HCT116 (cell line): Measurements from ENCODE around the gene CNTN2.

ENCODE experiments used
- ATF3 ChIP-seq: IDR thresholded peaks from 2 replicates; pipeline ENCODE4 v1.6.1; 2012
- CTCF ChIP-seq, 3 experiments: fragments of 200-600 bp in 1 of 3; sonication (generic) in 1 of 3; IDR thresholded peaks in 2 of 3; conservative IDR thresholded peaks in 1 of 3; 2 replicates each; pipeline ENCODE4 v1.5.1; 2012 to 2017; ENCODE audit warnings: low read depth in 2 of 3, low read length in 2 of 3, antibody characterized with exemption in 1 of 3, borderline replicate concordance in 1 of 3, control low read depth in 1 of 3, mild to moderate bottlenecking in 1 of 3, mixed read lengths in 1 of 3, mixed run types in 1 of 3, moderate library complexity in 1 of 3; ENCODE audit not compliant: insufficient read depth in 1 of 3
- EZH2 ChIP-seq: fragments of 200-600 bp; sonication (generic); IDR thresholded peaks from 2 replicates; pipeline ENCODE4 v1.6.1; 2017; ENCODE audit warnings: antibody characterized with exemption, mixed run types
- MAX ChIP-seq: IDR thresholded peaks from 2 replicates; pipeline ENCODE4 v1.6.1; 2012
- POLR2A ChIP-seq: IDR thresholded peaks from 2 replicates; pipeline ENCODE4 v1.7.0; 2011; ENCODE audit warnings: borderline replicate concordance; ENCODE audit not compliant: insufficient read depth, insufficient read length; ENCODE audit errors: extremely low read depth
- POLR2AphosphoS5 ChIP-seq: IDR thresholded peaks from 2 replicates; pipeline ENCODE4 v1.6.1; 2011; ENCODE audit warnings: mild to moderate bottlenecking, low read depth, low read length, moderate library complexity
- RAD21 ChIP-seq: IDR thresholded peaks from 2 replicates; pipeline ENCODE4 v1.6.1; 2012; ENCODE audit warnings: low read depth, mild to moderate bottlenecking
- REST ChIP-seq: IDR thresholded peaks from 2 replicates; pipeline ENCODE4 v1.6.1; 2012; ENCODE audit warnings: low read depth
- SP1 ChIP-seq: IDR thresholded peaks from 2 replicates; pipeline ENCODE4 v1.6.1; 2012; ENCODE audit warnings: low read depth
- SRF ChIP-seq: IDR thresholded peaks from 2 replicates; pipeline ENCODE4 v1.6.1; 2012; ENCODE audit warnings: low read depth
- YY1 ChIP-seq: IDR thresholded peaks from 2 replicates; pipeline ENCODE4 v1.6.1; 2011; ENCODE audit warnings: low read length, low read depth, moderate library complexity, mild to moderate bottlenecking; ENCODE audit not compliant: insufficient replicate concordance; ENCODE audit errors: extremely low read depth
- ZFX ChIP-seq: fragments of 450-650 bp; IDR thresholded peaks from 2 replicates; pipeline ENCODE4 v1.6.1; 2017
- ZNF274 ChIP-seq: fragments of 200-500 bp; sonication (Bioruptor generic); IDR thresholded peaks from 2 replicates; pipeline ENCODE4 v1.6.1; 2014; ENCODE audit warnings: mild to moderate bottlenecking, low read depth, low read length, inconsistent platforms

- TF ChIP-seq MAX (no peak), CTCF (IDR thresholded peaks at IDR 0.05 in 2 of 3, conservative IDR thresholded peaks at IDR 0.05 in 1 of 3; ENCODE audit: borderline replicate concordance in 1 of 3, insufficient read depth in 1 of 3, low read depth in 2 of 3, low read length in 2 of 3) (no peak), POLR2A (no peak), YY1 (no peak), RAD21 (no peak), POLR2AphosphoS5 (no peak), REST (no peak), SP1 (no peak), SRF (no peak), ZNF274 (no peak), ATF3 (no peak), EZH2 (no peak), ZFX (no peak)
Measured at GRCh38 chr1:205030241-205030640, 12.8 kb upstream of the CNTN2 start.
